Stimulated activated CD8-positive, alpha-beta memory T cell treated with anti-CD3 and anti-CD28 coated beads, Interleukin-12 subunit alpha, Interleukin-12 subunit beta, amount 100 ng/mL, for 24 hours (primary cell): ENCODE measurements around the gene ASTN1.

ENCODE experiments used
- DNase-seq: peaks from one replicate; pipeline ENCODE4 v3.0.0-alpha.2; 2020; ENCODE audit errors: extremely low read depth

The ASTN1 gene

GRCh38 chr1:176993587-176993986 lies 170.9 kb downstream of the ASTN1 start:
- DNase-seq: no peak

- DNase-seq: no peak
These were observed 174.8 kb downstream of the ASTN1 start for GRCh38 chr1:176989754-176990153.

DNA sequence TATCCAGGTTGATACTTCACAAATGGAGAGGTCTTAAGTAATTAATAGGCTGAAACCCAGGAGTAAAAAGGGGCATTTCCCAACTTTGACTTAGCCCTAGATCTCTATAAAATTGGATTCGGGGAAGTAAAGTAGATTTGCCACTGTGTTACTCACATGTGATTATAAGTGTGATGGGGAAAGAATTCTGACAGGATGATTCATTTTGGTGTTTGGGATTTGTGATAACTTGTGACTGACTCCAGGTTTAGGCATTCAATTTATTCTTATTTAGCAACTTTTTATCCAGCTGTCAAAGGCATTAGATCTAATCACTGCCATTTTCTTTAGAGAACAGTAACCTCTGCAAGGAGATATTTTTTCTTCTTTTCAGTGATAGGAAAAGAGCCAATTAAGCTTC lies 175.5 kb downstream of the ASTN1 start:
- no peak for DNase-seq

DNA sequence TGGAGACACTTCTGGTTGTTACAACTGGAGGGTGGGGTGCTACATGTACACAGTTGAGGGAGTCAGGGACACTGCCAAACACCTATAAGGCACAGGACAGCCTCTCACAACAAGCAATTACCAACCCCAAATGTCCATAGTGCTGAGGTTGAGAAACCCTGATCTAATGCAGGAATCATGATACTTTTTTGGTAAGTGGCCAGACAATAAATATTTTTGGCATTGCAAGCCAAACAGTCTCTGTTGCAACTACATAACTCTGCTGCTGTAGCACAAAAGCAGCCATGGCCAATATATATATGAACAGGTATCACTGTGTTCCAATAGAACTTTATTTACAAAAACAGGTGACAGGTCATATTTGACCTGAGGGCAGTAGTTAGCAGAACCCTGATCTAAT lies 177.5 kb downstream of the ASTN1 start:
- DNase-seq: no peak

DNA sequence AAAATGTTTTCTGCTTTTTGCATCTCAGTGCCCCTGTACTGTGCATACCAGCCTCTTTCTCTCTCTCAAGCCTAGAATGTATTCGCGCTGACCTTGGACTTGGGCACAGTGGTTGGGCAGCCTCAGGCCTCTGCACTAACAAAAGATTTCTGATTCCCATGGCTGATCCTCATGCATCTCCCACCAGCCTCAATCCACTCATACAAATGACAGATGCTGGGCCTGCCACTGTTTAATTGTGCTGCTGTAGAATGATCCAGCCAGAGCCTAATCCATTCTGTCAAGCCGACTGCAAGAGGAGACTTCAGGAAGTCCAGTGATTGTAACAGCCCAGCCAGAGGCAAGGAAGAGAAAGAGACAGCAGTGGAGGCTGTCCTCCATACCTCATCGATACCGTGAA lies 180.8 kb downstream of the ASTN1 start:
- no peak for DNase-seq

GRCh38 chr1:176976771-176977170 lies 187.7 kb downstream of the ASTN1 start:
- no peak for DNase-seq

DNA sequence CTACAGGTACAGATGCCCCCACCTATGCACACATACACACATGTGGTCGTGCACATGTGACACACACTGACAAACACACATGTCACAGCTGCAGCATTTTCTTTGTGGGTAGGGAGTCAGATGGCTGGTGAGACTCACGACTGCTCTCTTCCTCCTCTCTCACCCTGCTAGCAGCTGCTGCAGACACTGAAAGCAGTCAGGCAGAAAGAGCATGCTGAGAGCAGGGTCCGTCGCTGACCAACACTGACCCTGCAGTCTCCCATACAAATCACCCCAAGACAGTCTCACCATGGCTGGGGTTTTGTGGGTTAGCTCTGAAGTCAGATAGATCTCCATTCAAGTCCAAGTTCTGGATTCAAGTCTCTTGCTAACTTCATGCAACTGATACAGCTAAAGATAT lies 188.3 kb downstream of the ASTN1 start:
- DNase-seq: no peak

- DNase-seq: no peak
These were observed 199.8 kb downstream of the ASTN1 start for GRCh38 chr1:176964687-176965086.

DNA sequence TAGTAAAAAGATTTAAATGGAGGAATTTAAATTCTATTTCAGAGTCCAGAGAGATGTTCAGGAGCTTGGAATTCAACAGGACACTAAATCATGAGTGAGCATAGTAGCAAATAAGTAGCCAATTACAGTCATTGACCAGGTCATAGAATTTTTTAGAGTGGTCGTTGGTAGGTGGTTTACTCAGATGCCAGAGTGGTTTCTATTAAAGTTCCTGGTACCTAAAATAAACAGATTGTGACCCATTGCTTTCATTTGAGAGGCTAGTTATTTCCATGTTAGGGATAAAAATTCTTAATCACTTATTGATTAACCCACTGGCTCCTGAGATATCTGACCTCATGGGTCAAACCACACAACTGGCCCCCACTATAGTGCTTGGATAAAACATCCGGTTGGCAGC lies 201.3 kb downstream of the ASTN1 start:
- DNase-seq: no peak

GRCh38 chr1:176961678-176962077 lies 202.8 kb downstream of the ASTN1 start:
- DNase-seq: no peak

GRCh38 chr1:176959191-176959820 lies 205.2 kb downstream of the ASTN1 start:
- no peak for DNase-seq

DNA sequence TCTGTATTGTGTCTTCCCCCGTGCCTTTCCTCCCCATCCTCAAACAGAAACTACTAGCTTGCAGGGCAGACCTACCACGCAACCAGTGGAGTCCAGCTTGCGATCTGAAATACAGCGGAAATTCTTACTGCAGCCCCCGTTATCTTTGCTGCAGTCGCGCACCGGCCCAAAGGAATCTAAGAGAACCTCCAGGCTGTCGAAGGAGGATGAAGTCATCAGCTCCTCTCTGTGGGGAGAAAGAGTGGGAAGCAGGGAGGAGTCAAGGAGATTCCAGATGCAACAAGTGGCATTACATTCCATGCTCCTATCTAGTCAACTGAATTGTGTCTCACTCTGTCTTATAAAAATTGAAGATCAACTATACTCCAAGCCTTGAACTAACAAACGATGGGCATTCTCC lies 206.9 kb downstream of the ASTN1 start:
- no peak for DNase-seq

DNA sequence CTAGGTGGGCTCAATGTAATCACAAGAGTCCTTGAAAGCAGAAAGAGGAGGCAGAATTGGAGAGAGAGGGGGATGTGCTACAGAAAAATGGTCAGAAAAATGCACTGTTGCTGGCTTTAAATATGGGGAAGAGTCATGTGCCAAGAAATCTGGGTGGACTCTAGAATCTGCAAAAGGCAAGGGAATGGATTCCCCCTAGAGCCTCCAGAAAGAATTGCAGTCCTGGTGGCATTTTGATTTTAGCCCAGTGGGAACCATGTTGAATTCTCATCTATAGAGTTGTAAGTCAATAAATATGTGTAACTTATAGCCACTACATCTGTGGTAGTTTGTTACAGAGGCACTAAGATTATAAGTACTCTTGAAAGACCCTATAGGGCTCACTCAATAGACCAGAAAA lies 210.3 kb downstream of the ASTN1 start:
- no peak for DNase-seq

- DNase-seq: no peak
These were observed 213.7 kb downstream of the ASTN1 start for GRCh38 chr1:176950736-176951324.

- DNase-seq: no peak
These were observed 215.4 kb downstream of the ASTN1 start for GRCh38 chr1:176949033-176949662.

DNA sequence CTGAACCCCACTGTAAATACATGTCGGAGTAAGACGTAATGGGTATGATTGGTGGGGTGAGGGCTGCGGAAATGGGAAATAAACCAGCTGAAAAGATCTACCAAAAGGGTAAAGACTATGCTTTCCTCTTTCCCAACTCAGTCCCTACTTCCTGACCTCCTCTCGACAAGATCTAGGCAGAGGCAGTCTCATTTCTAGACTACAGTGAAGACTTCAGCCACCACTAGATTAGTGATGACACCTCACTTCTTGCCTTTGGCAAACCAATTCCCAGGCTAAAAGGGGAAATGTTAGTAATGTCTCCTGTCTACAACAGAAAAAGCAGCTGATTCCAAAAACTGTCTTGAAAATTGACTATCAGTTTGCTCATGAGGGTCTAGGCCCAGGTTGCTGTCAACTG lies 219.9 kb downstream of the ASTN1 start:
- DNase-seq: no peak

- DNase-seq: no peak
These were observed 220.7 kb downstream of the ASTN1 start for GRCh38 chr1:176943783-176944182.

- no peak for DNase-seq
These were observed 222.2 kb downstream of the ASTN1 start for GRCh38 chr1:176942346-176942745.

DNA sequence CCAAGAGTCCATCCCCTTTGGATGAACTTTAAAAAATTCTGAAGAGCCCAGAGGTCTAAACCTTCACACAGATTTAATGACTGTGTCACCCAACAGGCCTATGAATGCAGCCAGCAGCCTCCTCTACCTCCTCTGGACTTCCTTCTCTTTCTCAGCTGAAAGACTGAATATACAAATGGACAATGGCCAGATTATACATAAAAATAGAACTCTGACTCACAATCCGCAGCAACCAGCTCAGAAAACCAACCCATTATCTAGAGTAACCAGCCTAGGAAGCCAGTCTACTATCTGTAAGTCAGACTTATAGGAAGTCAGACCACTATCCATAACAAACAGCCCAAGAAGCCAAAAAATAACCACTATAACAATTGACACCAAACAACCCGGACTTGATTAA lies 224.5 kb downstream of the ASTN1 start:
- DNase-seq: no peak

- no peak for DNase-seq
These were observed 226.1 kb downstream of the ASTN1 start for GRCh38 chr1:176938375-176938774.

DNA sequence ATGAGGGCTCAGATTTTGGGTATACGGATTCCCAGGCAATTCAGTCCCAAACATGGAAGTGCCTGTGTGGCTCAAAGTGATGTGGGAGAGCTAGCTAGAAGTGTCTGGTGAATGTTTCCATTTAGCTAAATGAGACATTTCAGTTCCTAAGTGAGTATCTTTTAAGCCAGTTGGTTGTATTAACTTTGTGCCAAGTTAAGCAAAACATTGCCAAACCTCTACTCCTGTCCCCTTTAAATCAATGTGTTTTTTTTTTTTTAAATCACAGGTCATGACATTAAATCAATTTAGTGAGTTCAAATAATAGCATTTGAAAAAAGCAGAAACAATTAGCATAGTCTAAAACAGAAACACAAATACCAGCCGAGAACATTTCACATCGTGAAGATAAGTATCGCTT lies 230.1 kb downstream of the ASTN1 start:
- no peak for DNase-seq

DNA sequence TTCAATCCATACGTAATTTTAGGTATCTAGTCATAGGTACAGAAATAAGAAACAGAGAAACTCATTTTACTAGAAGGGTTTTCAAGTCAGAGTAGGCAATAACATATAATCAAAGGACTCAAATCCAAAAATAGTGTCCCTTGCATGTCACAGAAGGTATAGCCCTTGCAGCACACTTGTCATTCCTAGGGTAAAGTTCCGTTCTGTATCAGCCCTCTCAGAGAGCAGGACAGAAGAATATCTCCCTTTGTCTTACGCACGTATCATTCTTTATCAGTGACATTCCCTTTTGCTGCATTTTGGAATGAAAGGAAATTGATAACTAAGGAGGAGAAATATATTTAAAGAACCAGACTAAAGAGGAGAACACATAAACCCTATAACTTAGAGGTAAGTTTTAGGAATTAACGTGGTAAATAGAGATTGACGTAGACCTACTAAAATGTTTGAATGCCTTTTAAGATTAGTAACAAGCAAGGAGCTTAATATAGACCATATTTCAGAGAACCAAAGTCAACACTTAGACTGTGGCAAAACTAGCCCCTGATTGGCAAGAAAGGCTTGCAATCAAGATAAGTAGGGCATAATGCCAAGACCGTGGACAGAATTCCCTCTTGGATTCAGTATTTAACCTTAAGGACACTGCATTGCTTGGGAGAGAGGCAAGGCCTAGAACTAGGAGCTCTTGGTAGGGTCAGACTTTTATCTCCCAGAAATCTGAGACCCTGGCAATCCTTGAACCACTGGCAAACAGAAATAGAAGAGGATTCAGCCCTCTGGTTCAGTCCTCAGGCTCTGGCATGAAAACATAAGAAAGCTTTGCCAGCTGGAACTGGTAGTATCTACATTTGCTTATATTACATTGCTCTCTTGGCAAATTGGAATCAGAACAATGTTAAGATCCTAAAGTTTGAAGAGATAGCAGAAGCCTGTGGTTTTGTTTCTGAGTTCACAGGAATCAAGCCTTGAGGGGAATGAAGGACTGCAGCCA lies 232.1 kb downstream of the ASTN1 start:
- no peak for DNase-seq
